AG04449 (cell line): Measurements from ENCODE around the gene SV2B.

Source experiments
- CTCF ChIA-PET: fragments of 350-600 bp; formaldehyde crosslinking; extraction: SDS; loops from one replicate; lab custom pipeline; 2021; ENCODE audit warnings: antibody characterized with exemption; lab: Yijun Ruan, JAX
- POLR2A ChIA-PET: fragments of 400-600, 350-600 bp; formaldehyde crosslinking; extraction: SDS; loops from one replicate; lab custom pipeline; 2020; ENCODE audit warnings: antibody characterized with exemption, inconsistent platforms; lab: Yijun Ruan, JAX
- DNase-seq: peaks from one replicate; pipeline ENCODE4 v3.0.0-alpha.2; 2010; ENCODE audit warnings: low read depth, low spot score
- H3K4me3 ChIP-seq: 2 replicates; pipeline ENCODE4 v1.5.1; 2011; ENCODE audit warnings: low read depth, mild to moderate bottlenecking, control low read depth, low read length
- CTCF ChIP-seq: IDR thresholded peaks from one replicate; pipeline ENCODE4 v1.5.1; 2011; ENCODE audit warnings: mild to moderate bottlenecking, moderate library complexity, low read length, control low read depth, inconsistent platforms; ENCODE audit not compliant: insufficient read depth; ENCODE audit errors: missing control alignments

Gene SV2B

GRCh38 chr15:91243826-91244225, 143.8 kb downstream of the SV2B start:
- POLR2A ChIA-PET: no interaction called here

GRCh38 chr15:91244919-91245318, 144.9 kb downstream of the SV2B start:
- ChIA-PET POLR2A (no interaction called here), CTCF (interaction anchor here (0.7 to 0.9 kb wide), 2 partner anchors 10 to 11 kb away, joined by 3 to 4 read pairs; no protein-coding TSS in a partner anchor)
- TF ChIP-seq CTCF: no peak
- no peak overlapping the region for H3K4me3 ChIP-seq
- DNase-seq: no peak

More at GRCh38 chr15:91243826-91244225, 143.8 kb downstream of the SV2B start:
- no peak for TF ChIP-seq CTCF
- no peak for DNase-seq
- CTCF ChIA-PET: no interaction called here
- H3K4me3 ChIP-seq: no peak overlapping the region

- CTCF ChIA-PET: interaction anchor here (0.6 to 2.5 kb wide), 9 partner anchors 11 to 222 kb away, joined by 3 to 7 read pairs (median 3); no protein-coding TSS in a partner anchor
- TF ChIP-seq CTCF: no peak
- POLR2A ChIA-PET: no interaction called here
Measured at GRCh38 chr15:91246998-91247397, 146.9 kb downstream of the SV2B start.

GRCh38 chr15:91249591-91249990, 149.5 kb downstream of the SV2B start:
- POLR2A ChIA-PET: no interaction called here
- CTCF ChIA-PET: interaction anchor here (1.4 to 2.4 kb wide), 2 partner anchors 20 to 193 kb away, joined by 5 to 7 read pairs; no protein-coding TSS in a partner anchor
- DNase-seq: no peak
- no peak for TF ChIP-seq CTCF
- no peak overlapping the region for H3K4me3 ChIP-seq

More at GRCh38 chr15:91246998-91247397, 146.9 kb downstream of the SV2B start:
- DNase-seq: no peak
- no peak overlapping the region for H3K4me3 ChIP-seq

- ChIA-PET CTCF (no interaction called here), POLR2A (no interaction called here)
- no peak for DNase-seq
- no peak overlapping the region for H3K4me3 ChIP-seq
- no peak for TF ChIP-seq CTCF
Measured at GRCh38 chr15:91252322-91252721, 152.3 kb downstream of the SV2B start.

GRCh38 chr15:91252756-91253155, 152.7 kb downstream of the SV2B start:
- no peak overlapping the region for H3K4me3 ChIP-seq
- POLR2A ChIA-PET: no interaction called here
- no peak for TF ChIP-seq CTCF
- CTCF ChIA-PET: no interaction called here
- DNase-seq: no peak
